Prostate gland (tissue), 2 donors: ENCODE data around the gene TBXA2R.
A peak's percentile ranks its signal among the peaks of the same experiment; 100 is the strongest.

Source experiments
- POLR2A ChIP-seq: fragments of 450-650 bp; IDR thresholded peaks from one replicate; pipeline ENCODE4 v1.6.1; 2016; ENCODE audit warnings: antibody characterized with exemption, mild to moderate bottlenecking
- TF ChIP-seq, protein P1 (sequence below), 4 experiments: fragments of 200-600 bp in 2 of 4; fragments of 450-650 bp in 2 of 4; sonication (generic) in 2 of 4; IDR thresholded peaks; 1 replicate in 3 of 4; 2 replicates in 1 of 4; pipeline ENCODE4 v1.5.1; 2016 to 2019; ENCODE audit warnings: antibody characterized with exemption in 4 of 4, mild to moderate bottlenecking in 2 of 4, moderate library complexity in 2 of 4

- no peak for TF ChIP-seq POLR2A
- TF ChIP-seq, protein P1, sequence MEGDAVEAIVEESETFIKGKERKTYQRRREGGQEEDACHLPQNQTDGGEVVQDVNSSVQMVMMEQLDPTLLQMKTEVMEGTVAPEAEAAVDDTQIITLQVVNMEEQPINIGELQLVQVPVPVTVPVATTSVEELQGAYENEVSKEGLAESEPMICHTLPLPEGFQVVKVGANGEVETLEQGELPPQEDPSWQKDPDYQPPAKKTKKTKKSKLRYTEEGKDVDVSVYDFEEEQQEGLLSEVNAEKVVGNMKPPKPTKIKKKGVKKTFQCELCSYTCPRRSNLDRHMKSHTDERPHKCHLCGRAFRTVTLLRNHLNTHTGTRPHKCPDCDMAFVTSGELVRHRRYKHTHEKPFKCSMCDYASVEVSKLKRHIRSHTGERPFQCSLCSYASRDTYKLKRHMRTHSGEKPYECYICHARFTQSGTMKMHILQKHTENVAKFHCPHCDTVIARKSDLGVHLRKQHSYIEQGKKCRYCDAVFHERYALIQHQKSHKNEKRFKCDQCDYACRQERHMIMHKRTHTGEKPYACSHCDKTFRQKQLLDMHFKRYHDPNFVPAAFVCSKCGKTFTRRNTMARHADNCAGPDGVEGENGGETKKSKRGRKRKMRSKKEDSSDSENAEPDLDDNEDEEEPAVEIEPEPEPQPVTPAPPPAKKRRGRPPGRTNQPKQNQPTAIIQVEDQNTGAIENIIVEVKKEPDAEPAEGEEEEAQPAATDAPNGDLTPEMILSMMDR (IDR thresholded peaks at IDR 0.05): peak in 1 of 4 experiments; percentile 25
Measured at GRCh38 chr19:3586127-3586626, 20.5 kb downstream of the TBXA2R start.
